HG03097 (cell line): ENCODE data around the gene MINDY4.

ENCODE experiments used
- ATAC-seq: cut with Tn5 transposase; IDR thresholded peaks from one replicate; pipeline ENCODE4 v1.9.1; 2021; ENCODE audit not compliant: unreplicated experiment, low FRiP score

The MINDY4 gene

DNA sequence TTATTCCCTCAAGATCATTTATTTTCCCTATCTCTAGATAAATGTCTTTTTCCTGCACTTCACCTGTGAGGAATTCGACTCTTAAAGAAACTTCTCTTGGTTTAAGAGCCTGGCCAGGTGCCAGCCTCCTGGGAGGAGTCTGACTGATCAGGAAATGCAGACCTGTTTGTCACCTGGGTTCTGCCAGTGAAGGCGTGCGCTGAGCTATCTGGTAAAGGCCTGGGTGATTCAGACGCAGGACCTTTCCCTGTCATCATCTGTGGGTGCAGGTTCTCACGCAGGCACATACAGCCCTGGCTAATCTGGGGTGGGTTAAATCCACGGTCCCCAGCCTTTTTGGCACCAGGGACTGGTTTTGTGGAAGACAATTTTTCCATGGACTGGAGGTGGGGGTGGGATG, 75.2 kb downstream of the MINDY4 start:
- ATAC-seq = no peak

GRCh38 chr7:30848121-30848855, 77.1 kb downstream of the MINDY4 start:
- no peak for ATAC-seq

GRCh38 chr7:30849565-30849964, 78.3 kb downstream of the MINDY4 start:
- no peak for ATAC-seq

GRCh38 chr7:30850426-30850825, 79.2 kb downstream of the MINDY4 start:
- no peak for ATAC-seq

DNA sequence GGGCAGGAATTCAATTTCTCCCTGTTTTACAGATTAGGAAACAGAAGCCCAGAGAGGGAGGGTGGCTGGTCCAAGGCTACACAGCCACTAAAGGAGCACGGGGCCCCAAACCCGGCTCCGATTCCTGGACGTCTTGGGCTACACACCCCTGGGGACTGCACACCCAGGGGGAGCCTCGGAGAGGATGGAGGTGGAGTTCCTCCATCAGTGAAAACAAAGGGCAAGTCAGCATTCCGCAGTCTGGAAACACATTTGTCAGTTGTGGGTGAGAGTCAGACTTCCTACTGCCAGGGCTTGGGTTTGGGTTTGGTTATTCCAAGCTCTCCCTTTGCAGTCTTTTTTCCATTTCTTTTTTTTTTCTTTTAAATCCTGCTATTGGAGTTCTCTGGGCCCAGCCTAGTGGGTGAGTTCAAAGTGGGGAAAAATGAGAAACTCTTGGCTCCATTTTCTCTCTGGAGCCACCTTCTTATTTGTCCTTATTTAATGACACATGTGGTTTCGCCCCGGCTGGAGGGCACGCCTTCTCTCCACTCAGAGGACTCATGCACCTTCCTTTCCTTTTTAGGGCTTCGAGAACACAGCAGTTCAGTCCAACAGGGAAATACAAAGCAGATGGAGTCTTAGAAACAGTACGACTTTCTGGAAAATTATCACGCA, 80.6 kb downstream of the MINDY4 start:
- ATAC-seq = no peak

- no peak for ATAC-seq
These were observed 81.1 kb downstream of the MINDY4 start for GRCh38 chr7:30852308-30852684.

GRCh38 chr7:30852744-30853288, 81.6 kb downstream of the MINDY4 start:
- ATAC-seq = no peak

DNA sequence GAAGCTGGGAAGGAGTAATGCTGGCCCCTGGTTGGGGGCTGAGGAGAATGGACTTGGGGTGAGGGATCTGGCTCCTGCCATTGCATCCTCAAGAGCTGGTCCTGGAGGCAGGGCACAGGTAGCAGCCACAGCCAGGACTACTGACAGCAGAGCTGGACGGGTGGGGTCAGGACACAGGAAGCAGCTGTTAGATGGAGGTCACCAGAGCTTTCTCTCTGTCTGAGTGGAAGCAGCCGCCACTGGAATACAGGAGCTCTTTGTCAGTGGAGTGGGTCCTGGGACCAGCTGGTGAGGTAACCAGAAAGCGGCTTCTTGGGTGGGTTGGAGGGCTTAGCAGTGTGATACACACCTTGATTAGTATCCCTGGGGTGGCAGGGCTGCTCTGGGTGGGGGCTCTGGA, 82.4 kb downstream of the MINDY4 start:
- ATAC-seq = no peak

GRCh38 chr7:30855936-30856335, 84.7 kb downstream of the MINDY4 start:
- ATAC-seq = no peak

GRCh38 chr7:30858576-30858975, 87.4 kb downstream of the MINDY4 start:
- ATAC-seq = no peak

DNA sequence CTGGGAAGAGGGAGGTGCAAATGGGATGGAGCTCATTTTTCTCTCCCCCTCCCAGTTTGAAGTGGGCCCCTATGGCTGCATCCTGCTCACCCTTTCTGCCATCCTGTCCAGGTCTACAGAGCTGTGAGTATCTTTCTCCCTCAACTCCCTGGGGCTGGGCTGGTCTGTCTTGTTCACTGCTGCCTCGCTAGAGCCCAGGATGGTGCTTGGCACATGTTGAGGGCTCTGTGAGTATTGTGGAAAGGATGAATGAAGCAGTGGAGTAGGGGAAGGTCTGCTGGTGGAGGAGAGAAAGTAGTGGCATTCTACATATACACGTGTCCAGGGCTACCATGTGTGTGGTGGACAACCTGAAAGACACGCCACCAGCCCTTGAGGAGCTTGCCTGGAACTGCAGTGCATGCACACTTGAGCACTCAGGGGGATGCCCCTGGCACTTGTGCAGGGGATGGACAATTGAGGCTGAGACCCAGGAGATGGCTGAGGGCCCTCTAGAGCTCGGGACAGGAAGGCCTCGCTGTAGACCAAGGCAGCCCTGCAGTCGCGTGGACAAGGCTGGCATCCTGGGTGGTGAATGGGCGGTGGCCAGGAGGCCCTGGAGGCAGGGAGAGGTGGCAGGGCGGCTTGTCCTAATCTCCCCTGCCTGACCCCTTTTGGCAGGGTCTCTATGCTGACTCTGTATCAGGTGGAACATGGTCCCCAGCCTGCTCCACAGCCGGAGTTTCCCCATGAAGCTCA, 88.2 kb downstream of the MINDY4 start:
- no peak for ATAC-seq

GRCh38 chr7:30859940-30860496, 88.8 kb downstream of the MINDY4 start:
- ATAC-seq = no peak

DNA sequence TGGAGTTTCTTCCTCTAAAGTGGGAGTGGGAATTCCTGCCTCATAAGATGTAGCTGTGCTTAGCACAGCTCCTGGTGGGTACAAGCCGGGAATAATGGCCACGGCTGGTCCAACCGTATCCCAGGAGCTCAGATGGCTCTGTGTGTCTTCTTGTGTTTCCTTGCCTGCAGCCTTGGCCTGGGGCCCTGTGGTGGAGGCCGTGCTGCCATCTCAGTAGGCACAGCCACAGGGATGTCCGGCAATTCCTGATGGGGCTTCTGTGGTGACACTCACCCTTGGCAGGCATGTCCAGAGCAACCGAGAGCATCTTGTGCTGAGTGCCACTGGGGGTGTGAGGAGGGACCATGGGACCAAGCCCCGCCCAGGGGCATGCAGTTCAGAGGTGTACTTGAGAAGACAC, 90.4 kb downstream of the MINDY4 start:
- ATAC-seq = no peak

DNA sequence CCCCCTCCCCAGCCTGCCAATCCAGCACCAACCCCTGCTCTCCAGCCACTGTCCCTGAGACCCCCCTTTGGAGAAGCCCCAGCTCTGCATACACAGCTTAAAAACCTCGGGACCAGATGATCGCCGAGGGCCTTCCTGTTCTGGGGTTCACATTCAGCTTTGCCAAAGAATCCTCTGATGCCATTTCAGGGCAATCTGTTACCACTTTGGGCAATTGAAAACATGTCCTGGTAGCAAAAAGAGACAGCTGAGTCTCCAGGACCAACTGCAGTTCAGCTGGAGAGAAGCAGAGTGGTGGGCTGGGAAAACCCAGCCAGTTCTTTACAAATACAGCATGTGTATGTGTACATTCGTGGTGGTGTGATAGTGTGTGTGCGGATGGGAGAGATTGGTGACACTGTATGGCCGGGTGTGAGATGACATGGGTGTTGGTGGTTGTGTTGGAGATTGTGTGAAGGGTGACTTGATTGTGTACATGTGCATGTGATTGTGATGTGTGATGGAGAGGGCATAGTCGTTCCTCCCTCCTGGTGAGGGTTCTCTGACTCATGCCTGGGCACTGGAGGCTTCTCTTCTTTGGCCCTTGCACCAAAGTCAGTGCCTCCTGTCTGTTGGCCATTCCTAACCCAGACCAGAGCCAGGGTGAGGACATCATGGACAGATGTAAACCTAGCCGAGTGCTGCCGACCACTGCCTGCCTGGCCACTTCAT, 91.9 kb downstream of the MINDY4 start:
- no peak for ATAC-seq

- ATAC-seq = no peak
These were observed 92.5 kb downstream of the MINDY4 start for GRCh38 chr7:30863706-30864035.

GRCh38 chr7:30864101-30864500, 92.9 kb downstream of the MINDY4 start:
- ATAC-seq = no peak

GRCh38 chr7:30865076-30865475, 93.9 kb downstream of the MINDY4 start:
- ATAC-seq = no peak

DNA sequence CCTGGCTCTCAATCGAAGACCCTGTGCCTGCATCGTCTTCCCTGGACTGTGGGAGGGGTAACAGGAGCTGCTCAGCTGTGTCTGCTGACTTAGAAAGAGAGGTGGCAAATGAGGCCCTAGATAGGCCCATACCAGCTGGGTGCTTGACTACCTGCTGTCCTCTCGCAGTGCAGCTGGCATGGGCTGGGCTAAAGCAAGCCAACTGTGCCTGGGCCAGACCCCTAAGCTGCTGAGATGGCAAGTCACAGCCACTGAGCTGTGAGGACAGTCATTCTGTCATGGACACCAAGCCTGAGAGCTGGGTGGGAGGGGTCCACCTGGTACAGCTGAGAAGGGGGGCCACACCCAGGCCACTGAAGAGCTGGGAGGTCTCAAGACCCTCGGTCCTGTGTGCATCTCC, 94.6 kb downstream of the MINDY4 start:
- no peak for ATAC-seq

GRCh38 chr7:30866939-30867338, 95.7 kb downstream of the MINDY4 start:
- no peak for ATAC-seq

- ATAC-seq = no peak
These were observed 96.3 kb downstream of the MINDY4 start for GRCh38 chr7:30867483-30867882.
